Kidney tubule cell (primary cell): Measurements from ENCODE around the gene TGFBR1.

Source experiments
- DNase-seq: peaks from one replicate; pipeline ENCODE4 v3.0.0-alpha.2; 2018; ENCODE audit warnings: low spot score

TGFBR1 gene

DNA sequence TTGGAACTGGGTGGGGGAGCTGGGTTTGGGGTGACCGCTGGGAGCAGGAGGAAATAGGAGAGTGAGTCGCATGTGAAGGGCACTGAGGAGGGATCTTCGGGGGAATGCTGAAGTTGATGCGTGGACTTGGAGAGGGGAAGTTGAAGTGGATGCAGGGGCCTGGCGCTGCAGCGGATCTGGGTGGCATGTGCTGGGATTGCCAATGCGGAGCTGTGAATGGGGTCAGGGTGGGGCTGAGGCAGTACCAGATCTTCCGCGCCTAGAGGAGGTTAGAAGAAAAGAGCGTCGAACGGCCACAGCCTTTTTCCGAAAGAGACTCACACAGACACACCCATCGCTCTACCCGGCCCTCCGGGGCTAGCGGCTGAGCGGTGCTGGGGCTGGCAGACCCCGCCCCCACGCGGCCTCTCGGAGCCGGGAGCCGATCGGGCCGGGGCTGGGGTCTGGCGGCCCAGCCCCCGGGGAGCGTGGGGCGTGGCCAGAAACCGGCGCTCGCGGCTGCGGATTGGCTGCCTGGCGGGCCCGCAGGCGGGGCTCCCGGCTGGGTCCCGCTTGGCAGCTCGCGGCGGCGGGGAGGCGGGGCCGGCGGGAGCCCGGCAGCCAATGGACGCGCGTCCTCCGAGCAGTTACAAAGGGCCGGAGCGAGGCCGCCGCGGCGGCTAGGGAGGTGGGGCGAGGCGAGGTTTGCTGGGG lies at the start of gene TGFBR1:
TGFBR1 (plus strand) TSS at position 655 of the 693 bp plus-strand sequence. CDS start 93 bp downstream, outside the sequence.
- peak; percentile 95 for DNase-seq

DNA sequence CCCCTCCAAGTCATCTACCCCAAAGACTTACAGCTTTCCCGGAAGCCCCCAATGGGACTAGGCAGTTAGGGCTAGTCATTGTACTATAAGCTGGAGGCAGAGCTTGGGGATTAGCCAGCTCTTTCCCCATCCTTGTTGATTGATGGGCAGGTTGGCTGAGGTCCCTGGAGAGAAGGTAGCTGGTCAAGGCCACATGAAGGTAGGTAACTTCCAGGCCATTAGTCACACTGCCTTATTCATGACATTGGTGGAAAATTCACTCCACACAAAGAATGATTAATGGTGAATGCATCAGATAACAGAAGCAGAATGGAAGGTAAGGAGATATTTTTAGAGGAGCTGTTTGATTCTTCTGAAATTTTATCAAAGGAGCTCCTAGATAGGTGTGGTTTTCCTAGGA lies 49.5 kb upstream of the TGFBR1 start:
- DNase-seq: peak; percentile 95

DNA sequence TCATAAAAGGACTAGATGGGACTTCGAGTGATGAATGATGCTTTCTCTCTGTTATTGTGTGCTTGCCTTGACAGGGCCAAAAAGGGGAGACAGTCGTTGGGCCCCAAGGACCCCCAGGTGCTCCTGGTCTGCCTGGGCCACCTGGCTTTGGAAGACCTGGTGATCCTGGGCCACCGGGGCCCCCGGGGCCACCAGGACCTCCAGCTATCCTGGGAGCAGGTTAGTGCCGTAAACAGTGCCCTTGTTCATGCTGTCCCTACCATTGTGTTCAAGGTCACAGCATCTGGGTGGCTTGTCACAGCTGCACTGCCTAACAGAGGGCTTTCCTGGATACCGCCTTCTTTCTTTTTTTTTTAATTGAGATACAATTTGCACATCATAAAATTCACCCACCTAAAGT lies 48.7 kb upstream of the TGFBR1 start:
- DNase-seq: no peak

DNA sequence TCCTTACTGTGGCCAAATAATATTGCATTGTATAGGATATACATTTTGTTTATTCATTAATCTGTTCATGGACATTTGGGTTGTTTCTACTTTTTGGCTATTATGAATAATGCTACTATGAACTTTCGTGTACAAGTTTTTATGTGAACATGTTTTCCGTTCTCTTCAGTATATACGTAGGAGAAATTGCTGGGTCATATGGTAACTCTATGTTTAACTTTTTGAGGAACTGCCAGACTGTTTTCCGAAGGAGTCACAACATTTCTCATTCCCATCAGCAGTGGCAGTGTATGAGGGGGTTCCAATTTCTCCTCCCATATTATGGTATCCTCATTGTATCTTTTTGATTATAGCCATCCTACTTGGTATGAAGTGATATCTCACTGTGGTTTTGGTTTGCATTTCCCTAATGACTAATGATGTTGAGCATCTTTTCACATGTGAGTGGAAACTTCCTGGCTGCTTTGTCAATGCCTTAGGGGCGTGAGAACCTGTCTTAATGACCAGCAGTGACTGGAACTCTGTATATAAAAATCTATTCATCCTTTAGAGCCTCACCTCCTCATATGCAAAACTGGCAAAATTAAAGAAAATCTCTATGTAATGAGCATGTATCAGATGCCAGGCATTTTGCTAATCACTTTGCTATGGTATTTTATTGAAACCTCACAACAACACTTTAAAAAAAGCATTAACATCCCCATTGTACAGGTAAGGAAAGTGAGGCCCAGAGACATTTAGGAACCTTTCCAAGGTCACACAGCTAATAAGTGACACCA lies 47.8 kb upstream of the TGFBR1 start:
- peak; percentile 80 for DNase-seq

DNA sequence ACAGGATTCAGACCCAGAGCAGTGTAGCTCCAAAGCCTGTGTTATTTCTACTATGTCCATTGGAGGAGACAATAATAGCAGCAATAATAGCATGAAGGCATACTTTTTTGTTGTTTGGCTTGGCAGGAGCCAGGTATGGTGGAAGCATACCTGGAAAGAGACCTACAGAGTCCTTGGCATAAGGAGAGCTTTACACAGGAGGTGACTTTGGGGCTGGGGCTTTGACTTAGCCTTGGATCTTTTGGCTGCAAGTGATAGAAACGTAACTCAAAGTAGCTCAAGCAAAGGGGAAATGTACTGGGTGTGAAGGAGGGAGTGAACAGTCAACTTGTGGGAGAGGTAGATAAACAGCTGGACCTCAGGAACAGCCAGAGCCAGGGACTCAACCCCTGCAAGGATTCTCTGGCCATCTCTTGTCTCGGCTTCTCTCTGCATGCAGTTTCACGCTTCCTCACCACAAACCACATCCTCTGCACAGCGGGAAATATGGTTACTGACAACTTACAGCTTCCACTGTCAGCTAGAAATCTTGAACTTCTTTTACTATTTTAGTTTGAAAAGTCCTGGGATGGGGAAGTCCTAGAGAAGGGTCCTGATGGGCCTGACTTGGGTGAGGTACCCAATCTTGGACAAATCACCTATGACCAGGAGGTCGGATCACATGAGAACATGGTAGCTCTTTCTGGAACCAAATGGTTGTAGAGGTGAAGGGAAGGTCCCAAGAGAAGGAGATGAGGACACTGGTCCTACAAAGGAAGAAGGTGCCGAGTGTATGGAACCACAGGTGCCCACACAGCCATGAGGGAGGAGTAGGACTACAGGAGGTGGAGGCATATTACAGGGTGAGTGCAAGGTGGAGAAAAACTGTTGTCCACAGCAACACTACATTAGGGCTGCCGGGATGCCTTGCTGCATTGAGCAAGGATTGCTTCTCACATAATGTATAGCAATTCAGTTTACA lies 47.0 kb upstream of the TGFBR1 start:
- peak; percentile 75 for DNase-seq

DNA sequence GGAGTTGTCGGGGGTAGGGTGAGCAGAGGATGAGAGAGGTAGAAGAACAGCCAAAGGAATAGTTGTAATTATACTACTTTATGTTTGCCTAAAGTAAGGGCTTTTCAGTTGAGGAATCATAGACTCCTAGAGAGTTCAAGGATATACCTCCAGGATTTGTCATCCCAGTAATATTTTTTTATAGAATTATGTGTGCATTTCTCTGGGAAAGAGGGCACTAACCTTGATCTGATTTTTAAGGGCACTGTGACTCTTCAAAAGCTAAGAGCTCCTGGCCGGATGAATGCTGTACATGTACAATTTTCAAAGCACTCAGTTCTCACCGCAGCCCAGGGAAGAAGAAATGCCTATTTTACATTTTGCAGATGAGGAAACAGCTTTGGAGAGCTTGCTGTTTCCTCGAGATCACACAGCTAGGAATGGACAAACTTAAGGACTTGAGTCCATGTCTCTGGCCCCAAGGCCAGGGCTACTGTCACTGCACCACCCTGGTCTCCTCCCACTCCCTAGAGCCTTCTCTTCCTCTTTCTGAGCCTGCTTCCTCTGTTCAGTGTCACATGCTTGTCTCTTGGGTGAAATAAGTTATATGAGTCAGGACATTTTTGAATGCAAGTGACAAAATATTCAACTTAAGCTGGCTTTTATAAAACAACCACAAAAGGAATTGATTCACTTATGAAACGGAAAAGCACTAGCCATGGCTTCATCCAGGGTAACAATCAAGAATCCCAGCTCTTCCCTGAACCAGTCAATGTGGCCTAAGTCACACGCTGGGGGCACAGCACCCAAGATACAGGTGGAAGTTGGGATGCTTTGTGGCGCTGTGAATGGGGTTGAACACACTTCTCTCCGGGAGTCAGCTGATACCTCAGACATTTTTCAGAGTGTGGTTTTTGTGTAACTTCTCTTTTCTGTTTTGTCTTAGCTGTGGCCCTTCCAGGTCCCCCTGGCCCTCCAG lies 45.7 kb upstream of the TGFBR1 start:
- DNase-seq: no peak

DNA sequence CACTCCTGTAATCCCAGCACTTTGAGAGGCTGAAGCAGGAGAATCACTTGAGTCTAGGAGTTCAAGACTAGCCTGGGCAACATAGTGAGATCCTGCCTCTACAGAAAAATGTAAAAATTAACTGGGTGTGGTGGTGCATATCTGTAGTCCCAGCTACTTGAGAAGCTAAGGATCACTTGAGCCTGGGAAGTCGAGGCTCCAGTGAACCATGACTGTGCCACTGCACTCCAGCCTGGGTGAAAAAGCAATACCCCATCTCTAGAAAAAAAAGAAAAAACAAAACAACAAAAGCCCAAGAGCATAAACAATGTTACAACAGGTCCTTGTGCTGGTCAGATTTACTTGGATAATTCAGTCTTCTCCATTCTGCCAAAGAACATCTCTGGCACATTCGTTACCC lies 44.3 kb upstream of the TGFBR1 start:
- DNase-seq: no peak

DNA sequence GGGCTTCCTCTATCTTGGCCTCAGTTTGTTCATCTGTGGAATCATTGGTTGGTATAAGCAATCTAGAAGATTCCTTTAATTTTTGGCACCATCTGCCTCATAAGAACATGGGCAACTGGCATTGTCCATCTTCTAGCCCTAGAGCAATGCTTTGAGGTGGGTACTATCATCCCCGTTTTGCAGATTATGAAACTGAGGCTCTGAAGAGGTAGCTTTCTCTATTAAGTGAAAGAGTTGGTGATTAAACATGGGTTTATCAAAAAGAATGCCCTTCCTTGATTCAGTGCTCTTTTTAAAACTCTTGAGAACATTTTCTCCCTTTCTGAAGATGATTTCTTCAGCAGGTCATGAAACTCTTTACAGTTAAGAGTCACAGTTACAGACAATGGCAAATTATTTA lies 42.4 kb upstream of the TGFBR1 start:
- DNase-seq: no peak

DNA sequence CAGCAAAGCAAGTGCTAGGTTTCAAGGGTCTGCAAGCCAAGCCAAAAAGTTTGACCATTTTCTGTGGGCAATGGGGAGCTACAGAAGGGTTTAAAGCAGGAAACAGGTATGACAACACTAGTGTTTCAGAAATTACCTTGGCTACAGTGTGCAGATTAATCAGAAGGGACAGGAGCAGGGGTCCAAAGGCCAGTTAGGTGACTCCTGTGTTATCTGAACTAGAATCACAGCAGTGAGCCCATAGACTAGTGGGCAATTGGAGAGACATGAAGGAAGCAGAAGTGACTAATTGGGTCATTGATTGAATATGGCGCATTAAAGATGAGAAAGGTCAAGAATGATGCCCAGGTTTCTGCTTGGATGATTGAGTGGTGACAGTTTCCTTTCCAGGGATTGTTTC lies 41.4 kb upstream of the TGFBR1 start:
- DNase-seq: no peak

DNA sequence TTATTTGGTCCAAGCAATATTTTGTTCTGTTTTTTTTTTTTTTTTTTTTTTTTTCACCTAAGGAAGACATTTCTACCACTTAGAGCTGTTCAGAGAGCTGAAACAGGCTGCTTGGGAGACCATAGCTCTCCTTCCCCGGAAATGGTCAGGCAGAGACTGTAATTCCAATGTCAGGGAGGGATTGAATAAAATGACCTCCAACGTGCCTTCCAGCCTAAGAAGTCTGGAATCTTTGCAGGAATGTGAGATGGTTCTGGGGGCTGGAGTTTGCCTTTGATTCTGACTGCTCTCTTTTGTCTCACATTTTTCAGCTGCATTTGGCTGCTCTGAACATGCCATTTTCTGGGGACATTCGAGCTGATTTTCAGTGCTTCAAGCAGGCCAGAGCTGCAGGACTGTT lies 38.3 kb upstream of the TGFBR1 start:
- no peak for DNase-seq

DNA sequence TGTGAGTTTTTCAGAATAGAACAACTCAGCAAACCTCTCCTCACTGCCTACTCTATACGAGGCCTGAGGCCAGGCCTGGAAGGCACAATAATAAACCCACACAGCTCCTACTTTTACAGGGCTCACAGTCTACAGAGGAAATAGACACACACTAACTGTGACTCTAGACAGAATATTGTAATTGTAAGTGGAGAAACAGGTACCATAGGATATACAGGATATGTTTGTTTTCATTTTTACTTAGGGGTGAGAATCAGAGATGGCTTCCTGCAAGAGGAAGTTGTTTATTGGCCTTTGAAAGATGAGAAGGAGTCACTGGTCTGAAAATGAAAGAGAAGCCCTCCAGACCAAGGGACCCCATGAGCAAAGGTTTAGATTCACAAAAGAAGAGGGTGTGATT lies 35.8 kb upstream of the TGFBR1 start:
- DNase-seq: no peak

DNA sequence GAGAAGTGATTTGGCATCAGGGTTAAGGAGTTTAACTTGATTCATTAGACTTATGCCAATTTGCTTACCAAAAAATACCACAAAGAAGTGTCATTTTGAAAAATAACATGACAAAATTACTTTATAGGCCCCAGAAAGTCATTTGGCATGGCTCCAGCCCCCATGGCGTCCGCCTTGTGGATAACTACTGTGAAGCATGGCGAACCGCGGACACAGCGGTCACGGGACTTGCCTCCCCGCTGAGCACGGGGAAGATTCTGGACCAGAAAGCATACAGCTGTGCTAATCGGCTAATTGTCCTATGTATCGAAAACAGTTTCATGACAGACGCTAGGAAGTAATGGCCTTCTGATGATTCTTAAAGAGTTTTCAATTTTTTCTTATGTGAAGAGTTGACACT lies 35.4 kb upstream of the TGFBR1 start:
- DNase-seq: no peak

DNA sequence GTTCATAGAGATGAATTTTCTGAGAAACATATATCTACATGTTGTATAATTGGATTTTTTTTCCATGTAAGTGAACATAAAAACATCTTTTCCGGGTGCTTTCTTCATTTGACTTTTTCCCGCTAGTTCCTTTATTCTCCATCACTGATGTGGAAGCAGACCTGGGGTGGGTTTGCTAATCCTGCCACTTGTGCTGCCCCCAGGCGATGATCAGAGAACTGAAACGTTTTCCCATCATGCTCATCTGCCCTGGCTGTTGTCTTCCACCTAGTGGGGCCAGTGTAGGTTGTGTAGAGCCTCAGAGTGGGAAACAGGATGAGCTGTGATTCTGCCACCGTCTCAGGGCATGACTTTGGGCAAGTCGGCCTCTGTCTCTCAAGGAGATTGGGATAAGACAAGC lies 34.2 kb upstream of the TGFBR1 start:
- no peak for DNase-seq

DNA sequence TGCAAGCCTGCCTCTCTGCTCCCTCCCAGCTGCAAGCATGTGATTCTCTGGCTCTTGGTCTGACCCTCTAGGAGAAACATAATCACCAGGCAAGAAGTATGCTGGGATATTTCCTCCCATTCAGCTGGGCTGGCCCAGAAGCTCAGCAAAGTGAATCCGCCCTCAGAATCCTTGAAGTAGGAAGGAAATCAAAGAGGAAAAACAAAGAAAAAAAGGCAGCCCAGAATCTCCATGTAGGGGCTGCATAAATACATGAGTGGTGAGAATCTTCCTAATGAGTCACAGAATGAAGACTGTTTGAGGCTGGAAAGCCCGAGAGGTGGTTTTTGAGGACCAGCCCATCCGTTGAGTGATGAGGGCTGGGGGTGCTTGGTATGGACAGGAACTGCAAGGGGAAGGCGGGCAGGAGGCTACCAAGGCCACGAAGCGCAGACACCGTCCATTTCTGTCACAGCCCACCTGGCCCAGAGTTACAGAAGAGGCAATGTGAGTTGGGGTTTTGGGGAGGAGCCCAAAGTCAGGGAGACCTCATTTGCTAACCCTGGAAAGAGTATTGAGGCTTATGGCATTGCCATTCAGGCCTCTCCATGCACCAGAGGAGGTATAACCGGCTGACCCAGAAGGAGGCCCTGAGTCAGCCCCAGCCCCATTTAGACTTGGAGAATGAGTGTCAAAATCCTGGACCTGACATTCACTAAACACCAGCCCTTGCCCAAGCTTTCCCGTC lies 33.4 kb upstream of the TGFBR1 start:
- peak; percentile 45 for DNase-seq

DNA sequence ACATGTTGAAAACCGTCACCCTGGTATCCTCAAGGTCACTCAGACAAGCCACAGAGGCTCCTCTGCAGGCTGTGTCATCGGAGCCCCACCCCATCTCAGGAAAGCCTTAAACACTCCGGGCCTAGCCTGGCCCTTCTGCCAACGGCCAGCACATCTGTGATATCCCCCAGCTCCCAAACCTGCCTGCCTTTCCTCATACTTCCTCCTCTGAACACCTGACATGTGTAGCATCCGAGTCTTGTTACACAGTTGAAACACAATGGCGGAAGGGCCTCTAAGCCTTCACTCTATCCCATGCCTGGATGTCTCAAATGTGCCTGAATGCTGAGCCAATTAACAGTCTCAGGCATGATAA lies 32.9 kb upstream of the TGFBR1 start:
- DNase-seq: no peak

DNA sequence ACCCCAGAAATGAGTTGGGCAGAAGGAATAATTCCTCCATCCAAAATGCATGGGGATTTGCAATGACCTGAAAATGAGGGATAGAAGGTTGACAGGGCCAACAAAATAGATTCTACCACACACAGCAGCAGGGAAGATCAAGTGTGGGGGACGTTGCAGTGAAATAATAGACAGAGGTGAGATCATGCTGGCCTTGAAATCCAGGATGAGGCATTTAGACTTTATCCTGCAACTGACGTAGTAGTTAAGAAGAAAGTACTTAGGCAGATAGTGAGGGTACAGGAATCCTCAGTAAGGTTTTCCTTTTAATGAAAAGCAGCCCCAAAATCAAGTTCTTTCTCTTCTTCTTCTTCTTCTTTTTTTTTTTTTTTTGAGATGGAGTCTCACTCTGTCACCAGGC lies 31.6 kb upstream of the TGFBR1 start:
- no peak for DNase-seq

DNA sequence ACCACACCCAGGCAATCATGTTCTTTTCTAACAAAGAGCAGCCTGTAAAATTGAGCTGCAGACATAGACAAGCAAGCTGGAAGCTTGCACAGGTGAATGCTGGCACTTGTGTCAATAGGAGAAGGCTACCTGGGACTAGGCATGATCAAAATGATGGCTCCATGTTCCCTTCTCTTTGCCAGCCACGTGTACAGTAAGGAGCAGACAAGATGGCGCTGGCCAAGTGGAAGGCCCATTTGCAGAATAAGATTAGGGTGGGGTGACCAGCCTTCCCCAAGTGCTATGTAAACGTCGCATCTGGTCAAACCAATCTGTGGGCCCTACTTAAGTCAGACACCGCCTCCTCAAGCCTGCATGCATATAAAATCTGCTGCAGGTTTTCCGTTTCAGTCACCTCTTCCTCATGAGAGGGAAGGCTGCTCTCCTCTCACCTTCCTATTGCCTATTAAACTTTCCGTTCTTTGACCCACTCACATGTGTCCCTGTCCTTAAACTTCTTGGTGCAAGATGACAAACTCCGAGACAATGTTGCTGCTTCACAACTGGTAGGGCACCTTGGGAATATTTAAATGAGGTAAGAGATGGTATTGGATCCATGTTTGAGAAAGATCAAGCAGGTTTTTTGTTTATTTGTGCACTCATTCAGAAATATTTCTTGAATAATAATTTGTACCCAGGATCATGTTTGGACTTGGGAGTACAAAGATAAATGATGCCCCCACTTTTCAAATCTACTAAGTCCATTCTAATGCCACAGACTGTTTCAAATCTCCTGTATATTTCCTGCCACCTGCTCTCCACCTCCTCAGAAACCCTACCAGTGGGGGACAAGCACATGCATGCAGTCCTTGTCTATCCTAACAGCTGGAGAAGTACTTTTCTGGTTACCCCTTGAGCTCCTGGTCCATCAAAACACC lies 30.7 kb upstream of the TGFBR1 start:
- DNase-seq: no peak

DNA sequence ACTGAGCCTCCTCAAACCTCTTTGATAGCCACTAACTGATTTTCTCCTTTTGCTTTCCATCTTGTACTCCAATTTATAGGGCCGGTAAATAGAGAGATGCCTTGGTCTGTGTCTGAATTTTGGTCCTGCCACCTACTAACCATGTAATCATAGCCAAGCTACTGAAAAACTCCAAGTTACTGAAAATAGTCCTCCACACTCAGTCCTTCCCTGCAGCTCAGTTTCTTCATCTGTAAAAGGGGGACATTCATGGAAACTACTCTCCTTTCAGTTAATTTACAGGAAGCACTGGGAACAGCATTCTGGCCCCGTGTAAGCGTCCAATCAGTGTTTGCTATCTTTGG lies 30.0 kb upstream of the TGFBR1 start:
- no peak for DNase-seq

DNA sequence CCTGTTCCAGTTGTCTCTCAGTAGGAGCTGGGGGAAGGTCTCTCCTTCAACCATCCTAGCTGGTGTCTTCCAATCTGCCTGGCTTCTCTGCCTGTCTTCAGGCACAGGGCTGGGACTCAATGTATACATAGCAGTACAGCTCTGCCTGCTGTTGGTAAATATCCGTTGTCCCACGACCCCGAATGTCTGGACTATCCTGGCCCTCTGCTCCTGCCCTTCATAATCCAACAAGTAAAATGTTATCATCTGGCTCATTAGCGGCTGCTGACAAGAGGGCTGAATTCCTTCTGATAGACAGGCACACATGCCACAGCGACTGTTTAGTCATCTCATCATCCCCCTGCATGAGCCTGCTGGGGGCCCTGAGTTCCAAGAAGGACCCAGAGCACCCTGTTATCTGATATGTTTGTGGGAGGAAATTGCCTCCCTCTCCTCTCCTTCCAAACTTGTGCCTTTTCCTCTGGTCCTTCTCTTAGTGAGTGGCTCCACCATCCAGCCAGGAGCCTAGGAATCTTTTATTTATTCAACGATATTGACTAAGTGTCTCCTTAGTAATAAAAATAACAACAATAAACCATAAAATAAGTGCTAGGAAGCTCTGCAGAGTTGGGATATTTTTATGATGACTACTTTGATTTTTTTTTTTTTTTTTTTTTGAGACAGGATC lies 29.5 kb upstream of the TGFBR1 start:
- no peak for DNase-seq
